ENCODE measurements around the gene NLK.

DNA sequence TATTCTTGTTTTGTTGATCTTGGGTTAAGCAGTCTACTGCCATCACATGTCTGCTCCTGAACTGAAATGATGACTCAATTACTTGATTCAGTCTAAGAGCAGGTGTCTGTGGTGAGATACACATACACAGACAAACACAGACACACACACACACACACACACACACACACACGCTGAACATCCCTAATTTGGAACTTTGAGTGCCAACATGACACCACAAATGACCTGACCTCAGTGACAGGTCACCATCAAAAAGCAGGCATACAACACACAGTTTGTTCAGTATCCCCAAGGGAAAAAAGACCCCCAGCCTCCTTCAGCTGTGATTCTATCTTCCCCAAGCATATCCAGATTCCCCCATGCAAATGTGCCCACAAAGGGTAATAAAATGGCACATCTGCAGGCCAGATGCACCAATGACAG, 146.4 kb downstream of the NLK start:
- no peak for TF ChIP-seq POLR2A (IDR thresholded peaks at IDR 0.05; ENCODE audit: low read depth, low read length)
- TF ChIP-seq TAF1 (IDR thresholded peaks at IDR 0.05; ENCODE audit: borderline replicate concordance, low read depth, low read length): no peak
- no peak for TF ChIP-seq POLR2AphosphoS5 (IDR thresholded peaks at IDR 0.05; ENCODE audit: low read depth, low read length)

All from GM12892 (cell line).